NCI-H524 (cell line): ENCODE data around the gene IL9R.
"Not testable (repeated sequence)": the region's sequence is repeated elsewhere in the genome, so short reads cannot be mapped to it uniquely, and the experiment has no call there.

Experiments used
- DNase-seq, 2 experiments: peaks; one replicate each; lab custom pipeline; 2025; lab: John Stamatoyannopoulos, UW

IL9R gene

DNA sequence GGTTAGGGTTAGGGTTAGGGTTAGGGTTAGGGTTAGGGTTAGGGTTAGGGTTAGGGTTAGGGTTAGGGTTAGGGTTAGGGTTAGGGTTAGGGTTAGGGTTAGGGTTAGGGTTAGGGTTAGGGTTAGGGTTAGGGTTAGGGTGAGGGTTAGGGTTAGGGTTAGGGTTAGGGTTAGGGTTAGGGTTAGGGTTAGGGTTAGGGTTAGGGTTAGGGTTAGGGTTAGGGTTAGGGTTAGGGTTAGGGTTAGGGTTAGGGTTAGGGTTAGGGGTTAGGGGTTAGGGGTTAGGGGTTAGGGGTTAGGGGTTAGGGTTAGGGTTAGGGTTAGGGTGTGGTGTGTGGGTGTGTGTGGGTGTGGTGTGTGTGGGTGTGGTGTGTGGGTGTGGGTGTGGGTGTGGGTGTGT, 33.0 kb downstream of the IL9R start:
- DNase-seq, result not testable (repeated sequence)
